WTC11 (cell line): ENCODE data around the gene TP53BP1. TPM values are rescaled to one million over a fixed set of nuclear protein-coding genes. Genes with fewer than 3 reads are reported as not detected.

Experiments used
- ATAC-seq: fragments of 200-7000 bp; cut with Tn5 transposase; 2 replicates; pipeline ENCODE4 v1.10.0; 2021; ENCODE audit warnings: mild to moderate bottlenecking, moderate library complexity
- CTCF ChIA-PET: fragments of 300-600 bp; sonication (Branson Sonifier 250); formaldehyde crosslinking; loops from one replicate; lab custom pipeline; 2021; ENCODE audit warnings: antibody characterized with exemption; lab: Charles Lee
- POLR2A ChIA-PET: fragments of 350-600 bp; sonication (Branson Sonifier 250); formaldehyde crosslinking; loops from one replicate; lab custom pipeline; 2021; ENCODE audit warnings: antibody characterized with exemption; lab: Charles Lee
- DNase-seq: peaks from one replicate; pipeline ENCODE4 v3.0.0; 2021; ENCODE audit warnings: low spot score
- H3K27ac Mint-ChIP-seq: 2 replicates; pipeline ENCODE4 v1.8.0; 2021; ENCODE audit warnings: mixed read lengths
- H3K27me3 Mint-ChIP-seq: 2 replicates; pipeline ENCODE4 v1.8.0; 2021; ENCODE audit warnings: low read depth, mild to moderate bottlenecking, moderate library complexity, mixed read lengths
- H3K36me3 Mint-ChIP-seq: 2 replicates; pipeline ENCODE4 v1.8.0; 2021; ENCODE audit warnings: mixed read lengths
- H3K4me1 Mint-ChIP-seq: 2 replicates; pipeline ENCODE4 v1.8.0; 2022; ENCODE audit warnings: mixed read lengths
- H3K4me3 Mint-ChIP-seq: 2 replicates; pipeline ENCODE4 v1.8.0; 2021; ENCODE audit warnings: mild to moderate bottlenecking, moderate library complexity, mixed read lengths
- H3K9me3 Mint-ChIP-seq: 2 replicates; pipeline ENCODE4 v1.8.0; 2021; ENCODE audit warnings: mixed read lengths
- ATF1 ChIP-seq: sonication (generic); formaldehyde crosslinking; IDR thresholded peaks from 2 replicates; pipeline ENCODE4 v1.8.1; 2023; ENCODE audit warnings: mild to moderate bottlenecking, moderate library complexity, missing genetic modification reagents
- CREM ChIP-seq: sonication (generic); formaldehyde crosslinking; IDR thresholded peaks from 2 replicates; pipeline ENCODE4 v1.8.1; 2022; ENCODE audit warnings: mild to moderate bottlenecking, missing genetic modification reagents, moderate library complexity
- ESRRA ChIP-seq: sonication (generic); formaldehyde crosslinking; IDR thresholded peaks from 2 replicates; pipeline ENCODE4 v1.8.1; 2022; ENCODE audit warnings: mild to moderate bottlenecking, missing genetic modification reagents, borderline replicate concordance
- FOXK1 ChIP-seq: sonication (generic); formaldehyde crosslinking; IDR thresholded peaks from 2 replicates; pipeline ENCODE4 v1.8.0; 2022; ENCODE audit warnings: mild to moderate bottlenecking, moderate library complexity, missing genetic modification reagents
- GABPB1 ChIP-seq: sonication (generic); formaldehyde crosslinking; IDR thresholded peaks from 2 replicates; pipeline ENCODE4 v1.8.1; 2023; ENCODE audit warnings: mild to moderate bottlenecking, missing genetic modification reagents
- JUN ChIP-seq: sonication (generic); formaldehyde crosslinking; IDR thresholded peaks from 2 replicates; pipeline ENCODE4 v1.8.0; 2023; ENCODE audit warnings: mild to moderate bottlenecking, missing genetic modification reagents
- KAT7 ChIP-seq: sonication (generic); formaldehyde crosslinking; IDR thresholded peaks from 2 replicates; pipeline ENCODE4 v1.8.1; 2023; ENCODE audit warnings: missing genetic modification reagents, mild to moderate bottlenecking, borderline replicate concordance
- MYBL2 ChIP-seq: sonication (generic); formaldehyde crosslinking; IDR thresholded peaks from 2 replicates; pipeline ENCODE4 v1.8.1; 2023; ENCODE audit warnings: mild to moderate bottlenecking, moderate library complexity, missing genetic modification reagents
- PRRX2 ChIP-seq: fragments of 250-450 bp; sonication (Bioruptor Pico); IDR thresholded peaks from 2 replicates; pipeline ENCODE4 v1.8.0; 2021; ENCODE audit warnings: mild to moderate bottlenecking
- RELA ChIP-seq: sonication (generic); formaldehyde crosslinking; IDR thresholded peaks from 2 replicates; pipeline ENCODE4 v1.8.1; 2022; ENCODE audit warnings: missing genetic modification reagents, mild to moderate bottlenecking, borderline replicate concordance
- RORB ChIP-seq: fragments of 250-450 bp; sonication (Bioruptor Pico); IDR thresholded peaks from 2 replicates; pipeline ENCODE4 v1.9.0; 2021; ENCODE audit warnings: mild to moderate bottlenecking
- SMAD3 ChIP-seq: sonication (generic); formaldehyde crosslinking; IDR thresholded peaks from 2 replicates; pipeline ENCODE4 v1.8.0; 2022; ENCODE audit warnings: missing genetic modification reagents, mild to moderate bottlenecking, borderline replicate concordance
- TCF7 ChIP-seq: sonication (generic); formaldehyde crosslinking; IDR thresholded peaks from 2 replicates; pipeline ENCODE4 v1.8.0; 2022; ENCODE audit warnings: mild to moderate bottlenecking, low read depth, missing genetic modification reagents, moderate library complexity
- TEAD1 ChIP-seq: sonication (generic); formaldehyde crosslinking; IDR thresholded peaks from 2 replicates; pipeline ENCODE4 v1.8.0; 2022; ENCODE audit warnings: mild to moderate bottlenecking, missing genetic modification reagents
- ZNF263 ChIP-seq: sonication (generic); formaldehyde crosslinking; IDR thresholded peaks from 2 replicates; pipeline ENCODE4 v1.8.1; 2022; ENCODE audit warnings: low read depth, mild to moderate bottlenecking, moderate library complexity, missing genetic modification reagents
- ZNF416 ChIP-seq: fragments of 250-450 bp; sonication (Bioruptor Pico); IDR thresholded peaks from 2 replicates; pipeline ENCODE4 v1.9.0; 2021; ENCODE audit warnings: mild to moderate bottlenecking, inconsistent platforms
- ZNF671 ChIP-seq: fragments of 250-450 bp; sonication (Bioruptor Pico); IDR thresholded peaks from 2 replicates; pipeline ENCODE4 v1.8.0; 2021; ENCODE audit warnings: mild to moderate bottlenecking
- total RNA-seq: library from RNA; stranded (reverse); gene quantifications from 3 replicates; pipeline ENCODE4 v1.2.3, GENCODE V29; 2021
- TF ChIP-seq, protein P1 (sequence below): sonication (generic); formaldehyde crosslinking; IDR thresholded peaks from 2 replicates; pipeline ENCODE4 v1.8.0; 2022; ENCODE audit warnings: mild to moderate bottlenecking, missing genetic modification reagents
- TF ChIP-seq, protein P2 (sequence below): sonication (generic); formaldehyde crosslinking; IDR thresholded peaks from 2 replicates; pipeline ENCODE4 v1.8.1; 2023; ENCODE audit warnings: mild to moderate bottlenecking, moderate library complexity, missing genetic modification reagents
- TF ChIP-seq, protein P3 (sequence below): sonication (generic); formaldehyde crosslinking; IDR thresholded peaks from 2 replicates; pipeline ENCODE4 v1.8.1; 2022; ENCODE audit warnings: low read depth, missing genetic modification reagents, borderline replicate concordance
- TF ChIP-seq, protein P4 (sequence below): fragments of 250-450 bp; sonication (Bioruptor Pico); IDR thresholded peaks from 2 replicates; pipeline ENCODE4 v1.9.0; 2021; ENCODE audit warnings: mild to moderate bottlenecking
- TF ChIP-seq, protein P5 (sequence below): sonication (generic); formaldehyde crosslinking; conservative IDR thresholded peaks from 2 replicates; pipeline ENCODE4 v1.8.1; 2023; ENCODE audit warnings: mild to moderate bottlenecking, low read depth, missing genetic modification reagents, moderate library complexity

TP53BP1 gene
- total RNA-seq, 1 experiment from 2014 or later = 67.1 TPM

DNA sequence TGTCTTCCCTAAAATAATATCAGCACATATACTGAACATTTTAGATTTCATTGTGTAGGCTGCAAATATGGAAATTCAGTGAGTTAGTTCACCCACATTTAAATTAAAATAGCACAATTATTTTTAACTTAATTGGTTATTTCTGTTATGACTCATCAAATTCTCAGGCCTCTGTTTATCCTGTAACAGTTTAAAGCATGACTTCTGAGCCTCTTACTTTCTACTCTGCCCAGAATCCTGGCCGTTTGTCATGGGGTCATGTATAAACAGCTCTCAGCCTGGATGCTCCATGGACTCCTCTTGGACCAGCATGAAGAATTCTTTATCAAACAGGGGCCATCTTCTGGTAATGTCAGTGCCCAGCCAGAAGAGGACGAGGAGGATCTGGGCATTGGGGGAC is 109.9 kb downstream of the TP53BP1 start (continued):
- TF ChIP-seq MYBL2 (CRISPR knock-in tag) (no peak), ZNF671 (no peak)

DNA sequence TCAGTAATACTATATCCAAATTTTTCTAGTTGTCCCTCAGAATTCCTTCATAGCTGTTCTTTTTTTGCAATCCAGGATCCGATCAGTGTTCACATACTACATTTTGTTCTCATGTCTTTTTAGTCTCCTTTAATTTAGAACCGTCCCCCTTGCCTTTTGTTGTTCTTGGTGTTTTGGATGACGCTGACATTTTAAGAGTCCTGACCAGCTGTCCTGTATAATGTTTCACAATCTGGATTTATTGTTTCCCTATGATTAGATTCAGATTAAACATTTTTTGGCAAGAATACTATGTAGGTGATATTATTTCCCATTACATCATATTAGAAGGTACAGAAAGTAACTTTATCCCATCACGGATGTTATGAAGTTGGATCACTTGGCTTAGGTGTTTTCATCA is 110.6 kb downstream of the TP53BP1 start:
- H3K27me3 Mint-ChIP-seq = no peaks in the 10 kb centered on the region
- ChIA-PET POLR2A (no interaction called here), CTCF (no interaction called here)
- no peak overlapping the region for H3K4me3 Mint-ChIP-seq
- H3K4me1 Mint-ChIP-seq = no peaks in the 10 kb centered on the region
- TF ChIP-seq, protein P1, sequence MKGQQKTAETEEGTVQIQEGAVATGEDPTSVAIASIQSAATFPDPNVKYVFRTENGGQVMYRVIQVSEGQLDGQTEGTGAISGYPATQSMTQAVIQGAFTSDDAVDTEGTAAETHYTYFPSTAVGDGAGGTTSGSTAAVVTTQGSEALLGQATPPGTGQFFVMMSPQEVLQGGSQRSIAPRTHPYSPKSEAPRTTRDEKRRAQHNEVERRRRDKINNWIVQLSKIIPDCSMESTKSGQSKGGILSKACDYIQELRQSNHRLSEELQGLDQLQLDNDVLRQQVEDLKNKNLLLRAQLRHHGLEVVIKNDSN (CRISPR knock-in tag) = no peak
- TF ChIP-seq ZNF263 (CRISPR knock-in tag) (no peak), GABPB1 (CRISPR knock-in tag) (no peak), KAT7 (CRISPR knock-in tag) (no peak), CREM (CRISPR knock-in tag) (no peak), PRRX2 (CRISPR knock-in tag) (no peak), SMAD3 (CRISPR knock-in tag) (no peak), TCF7 (no peak)
- TF ChIP-seq, protein P2, sequence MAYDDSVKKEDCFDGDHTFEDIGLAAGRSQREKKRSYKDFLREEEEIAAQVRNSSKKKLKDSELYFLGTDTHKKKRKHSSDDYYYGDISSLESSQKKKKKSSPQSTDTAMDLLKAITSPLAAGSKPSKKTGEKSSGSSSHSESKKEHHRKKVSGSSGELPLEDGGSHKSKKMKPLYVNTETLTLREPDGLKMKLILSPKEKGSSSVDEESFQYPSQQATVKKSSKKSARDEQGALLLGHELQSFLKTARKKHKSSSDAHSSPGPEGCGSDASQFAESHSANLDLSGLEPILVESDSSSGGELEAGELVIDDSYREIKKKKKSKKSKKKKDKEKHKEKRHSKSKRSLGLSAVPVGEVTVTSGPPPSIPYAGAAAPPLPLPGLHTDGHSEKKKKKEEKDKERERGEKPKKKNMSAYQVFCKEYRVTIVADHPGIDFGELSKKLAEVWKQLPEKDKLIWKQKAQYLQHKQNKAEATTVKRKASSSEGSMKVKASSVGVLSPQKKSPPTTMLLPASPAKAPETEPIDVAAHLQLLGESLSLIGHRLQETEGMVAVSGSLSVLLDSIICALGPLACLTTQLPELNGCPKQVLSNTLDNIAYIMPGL (CRISPR knock-in tag) = no peak
- no peaks in the 10 kb centered on the region for H3K9me3 Mint-ChIP-seq
- no peak for ATAC-seq
- no peak for DNase-seq
- peaks cover 64% of the 10 kb centered on the region for H3K36me3 Mint-ChIP-seq
- H3K27ac Mint-ChIP-seq = no peak overlapping the region

DNA sequence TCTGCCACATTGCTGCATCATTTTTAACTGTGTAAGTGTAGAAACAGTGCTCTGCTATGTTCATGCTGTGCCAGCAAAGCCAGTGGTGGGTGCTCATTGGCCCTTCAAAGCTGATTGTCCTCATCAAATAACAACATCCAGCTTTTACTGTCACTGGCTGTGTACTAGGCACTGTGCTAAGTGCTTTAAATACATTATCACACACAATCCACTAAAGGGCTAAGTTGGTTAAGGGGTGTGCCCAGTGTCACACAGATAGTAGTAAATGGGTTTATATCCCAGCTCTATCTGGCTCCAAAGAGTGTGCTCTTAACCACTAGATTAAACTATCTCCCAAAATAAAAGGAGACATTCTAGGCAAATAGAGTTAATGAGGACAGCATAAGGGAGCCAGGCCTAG is 114.4 kb downstream of the TP53BP1 start:
- ChIA-PET POLR2A (no interaction called here), CTCF (interaction anchor here (0.8 to 1.1 kb wide), 2 partner anchors 8 to 12 kb away, joined by 3 read pairs; partner anchors contain the start of genes TUBGCP4 and ZSCAN29)
- Mint-ChIP-seq H3K4me1 (no peaks in the 10 kb centered on the region), H3K9me3 (no peaks in the 10 kb centered on the region), H3K27me3 (no peaks in the 10 kb centered on the region), H3K27ac (no peak overlapping the region), H3K4me3 (no peak overlapping the region), H3K36me3 (peaks cover 47% of the 10 kb centered on the region)
- DNase-seq (no peak), ATAC-seq (no peak)
- TF ChIP-seq, protein P3, sequence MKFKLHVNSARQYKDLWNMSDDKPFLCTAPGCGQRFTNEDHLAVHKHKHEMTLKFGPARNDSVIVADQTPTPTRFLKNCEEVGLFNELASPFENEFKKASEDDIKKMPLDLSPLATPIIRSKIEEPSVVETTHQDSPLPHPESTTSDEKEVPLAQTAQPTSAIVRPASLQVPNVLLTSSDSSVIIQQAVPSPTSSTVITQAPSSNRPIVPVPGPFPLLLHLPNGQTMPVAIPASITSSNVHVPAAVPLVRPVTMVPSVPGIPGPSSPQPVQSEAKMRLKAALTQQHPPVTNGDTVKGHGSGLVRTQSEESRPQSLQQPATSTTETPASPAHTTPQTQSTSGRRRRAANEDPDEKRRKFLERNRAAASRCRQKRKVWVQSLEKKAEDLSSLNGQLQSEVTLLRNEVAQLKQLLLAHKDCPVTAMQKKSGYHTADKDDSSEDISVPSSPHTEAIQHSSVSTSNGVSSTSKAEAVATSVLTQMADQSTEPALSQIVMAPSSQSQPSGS (CRISPR knock-in tag) = no peak
- TF ChIP-seq, protein P4, sequence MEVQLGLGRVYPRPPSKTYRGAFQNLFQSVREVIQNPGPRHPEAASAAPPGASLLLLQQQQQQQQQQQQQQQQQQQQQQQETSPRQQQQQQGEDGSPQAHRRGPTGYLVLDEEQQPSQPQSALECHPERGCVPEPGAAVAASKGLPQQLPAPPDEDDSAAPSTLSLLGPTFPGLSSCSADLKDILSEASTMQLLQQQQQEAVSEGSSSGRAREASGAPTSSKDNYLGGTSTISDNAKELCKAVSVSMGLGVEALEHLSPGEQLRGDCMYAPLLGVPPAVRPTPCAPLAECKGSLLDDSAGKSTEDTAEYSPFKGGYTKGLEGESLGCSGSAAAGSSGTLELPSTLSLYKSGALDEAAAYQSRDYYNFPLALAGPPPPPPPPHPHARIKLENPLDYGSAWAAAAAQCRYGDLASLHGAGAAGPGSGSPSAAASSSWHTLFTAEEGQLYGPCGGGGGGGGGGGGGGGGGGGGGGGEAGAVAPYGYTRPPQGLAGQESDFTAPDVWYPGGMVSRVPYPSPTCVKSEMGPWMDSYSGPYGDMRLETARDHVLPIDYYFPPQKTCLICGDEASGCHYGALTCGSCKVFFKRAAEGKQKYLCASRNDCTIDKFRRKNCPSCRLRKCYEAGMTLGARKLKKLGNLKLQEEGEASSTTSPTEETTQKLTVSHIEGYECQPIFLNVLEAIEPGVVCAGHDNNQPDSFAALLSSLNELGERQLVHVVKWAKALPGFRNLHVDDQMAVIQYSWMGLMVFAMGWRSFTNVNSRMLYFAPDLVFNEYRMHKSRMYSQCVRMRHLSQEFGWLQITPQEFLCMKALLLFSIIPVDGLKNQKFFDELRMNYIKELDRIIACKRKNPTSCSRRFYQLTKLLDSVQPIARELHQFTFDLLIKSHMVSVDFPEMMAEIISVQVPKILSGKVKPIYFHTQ (CRISPR knock-in tag) = no peak
- TF ChIP-seq, protein P5, sequence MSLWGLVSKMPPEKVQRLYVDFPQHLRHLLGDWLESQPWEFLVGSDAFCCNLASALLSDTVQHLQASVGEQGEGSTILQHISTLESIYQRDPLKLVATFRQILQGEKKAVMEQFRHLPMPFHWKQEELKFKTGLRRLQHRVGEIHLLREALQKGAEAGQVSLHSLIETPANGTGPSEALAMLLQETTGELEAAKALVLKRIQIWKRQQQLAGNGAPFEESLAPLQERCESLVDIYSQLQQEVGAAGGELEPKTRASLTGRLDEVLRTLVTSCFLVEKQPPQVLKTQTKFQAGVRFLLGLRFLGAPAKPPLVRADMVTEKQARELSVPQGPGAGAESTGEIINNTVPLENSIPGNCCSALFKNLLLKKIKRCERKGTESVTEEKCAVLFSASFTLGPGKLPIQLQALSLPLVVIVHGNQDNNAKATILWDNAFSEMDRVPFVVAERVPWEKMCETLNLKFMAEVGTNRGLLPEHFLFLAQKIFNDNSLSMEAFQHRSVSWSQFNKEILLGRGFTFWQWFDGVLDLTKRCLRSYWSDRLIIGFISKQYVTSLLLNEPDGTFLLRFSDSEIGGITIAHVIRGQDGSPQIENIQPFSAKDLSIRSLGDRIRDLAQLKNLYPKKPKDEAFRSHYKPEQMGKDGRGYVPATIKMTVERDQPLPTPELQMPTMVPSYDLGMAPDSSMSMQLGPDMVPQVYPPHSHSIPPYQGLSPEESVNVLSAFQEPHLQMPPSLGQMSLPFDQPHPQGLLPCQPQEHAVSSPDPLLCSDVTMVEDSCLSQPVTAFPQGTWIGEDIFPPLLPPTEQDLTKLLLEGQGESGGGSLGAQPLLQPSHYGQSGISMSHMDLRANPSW (CRISPR knock-in tag) = no peak
- no peak for TF ChIP-seq ATF1 (CRISPR knock-in tag)
- TF ChIP-seq ZNF416 (CRISPR knock-in tag) = no peak
- TF ChIP-seq ZNF263 (CRISPR knock-in tag) = no peak
- TF ChIP-seq TEAD1 (CRISPR knock-in tag) = no peak
- TF ChIP-seq, protein P2 (CRISPR knock-in tag) = no peak
- no peak for TF ChIP-seq JUN
- TF ChIP-seq FOXK1 = no peak
- TF ChIP-seq ESRRA (CRISPR knock-in tag) = no peak
- no peak for TF ChIP-seq RORB (CRISPR knock-in tag)
- TF ChIP-seq RELA (CRISPR knock-in tag) = no peak
